ENCODE results near the gene CTRB1. TPM values are rescaled to one million over a fixed set of nuclear protein-coding genes. Genes with fewer than 3 reads are reported as not detected.

The CTRB1 gene
- total and polyA plus RNA-seq, 4 donors: 3.4 to 17.4 (median 6.3) TPM

- intact Hi-C loops (cut with DNase I): loop anchor here in 1 of 2 donors (5.0 kb wide), 1 partner anchor 56 kb away; no protein-coding TSS in a partner anchor
- Histone ChIP-seq H3K27me3 (ENCODE audit: control insufficient read depth in 1 of 2, insufficient read depth in 2 of 2, low read length in 1 of 2) (no peaks in the 10 kb centered on the region), H3K27ac (ENCODE audit: low read depth in 1 of 2, low read length in 2 of 2) (peak overlapping the region; percentile 84 to 88), H3K4me1 (ENCODE audit: control insufficient read depth in 1 of 2, insufficient read depth in 2 of 2, low read length in 2 of 2) (peaks cover 0 to 8% of the 10 kb centered on the region in 2 donors), H3K36me3 (ENCODE audit: control insufficient read depth in 1 of 2, insufficient read depth in 2 of 2, low read length in 1 of 2) (no peaks in the 10 kb centered on the region), H3K4me3 (ENCODE audit: low read length in 2 of 2) (peak overlapping the region; percentile 69 to 82), H3K9me3 (ENCODE audit: control insufficient read depth, low read length) (no peaks in the 10 kb centered on the region)
- peak; percentile 5 for ATAC-seq (ENCODE audit: low FRiP score)
- WGBS, 2 donors: 0 to 1% methylated on average over 32 to 59 of the region's 59 CpGs
- peak in 1 of 2 donors; percentile 60 for DNase-seq
Observed at GRCh38 chr16:75250809-75251279, 32.1 kb downstream of the CTRB1 start.

DNA sequence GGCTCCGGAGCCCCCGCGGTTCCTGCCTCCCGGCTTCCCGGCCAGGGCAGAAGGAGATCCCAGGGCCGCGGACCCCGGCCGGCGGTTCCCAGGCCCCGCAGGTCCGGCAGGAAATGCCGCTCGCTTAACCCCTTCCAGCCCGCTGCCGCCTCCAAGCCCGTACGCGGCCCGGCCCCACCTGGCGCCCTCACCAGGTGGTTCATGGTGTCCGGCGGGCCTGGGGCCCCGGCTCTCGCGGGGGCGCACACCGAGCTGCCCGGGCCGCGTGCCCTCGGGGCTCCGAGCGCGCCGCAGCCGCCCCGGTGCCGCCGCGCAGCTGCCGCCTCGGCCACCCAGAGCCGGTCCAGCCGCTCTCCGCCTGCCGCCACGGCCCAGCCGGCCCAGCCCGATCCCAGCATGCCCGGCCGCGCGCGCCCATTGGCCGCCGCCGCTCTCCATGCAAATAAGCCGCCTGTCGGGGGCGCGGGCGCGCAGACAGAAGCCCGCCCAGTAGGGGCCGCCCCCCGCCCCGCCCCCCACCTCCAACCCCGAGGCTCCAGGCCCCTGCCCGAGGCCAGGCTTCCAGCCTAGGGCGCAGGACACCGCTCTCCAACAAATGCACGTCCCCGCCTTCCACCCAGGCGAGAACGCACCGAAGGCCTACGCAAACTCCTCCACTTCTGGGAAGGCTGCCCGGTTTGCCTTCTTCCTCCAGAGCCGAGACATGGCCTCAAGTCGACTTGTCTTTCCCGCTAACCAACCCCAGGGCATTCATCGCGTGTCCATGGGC lies 32.7 kb downstream of the CTRB1 start, which contains the start of gene BCAR1:
TSS of gene BCAR1 (minus strand) at position 345 of the 769 bp plus-strand sequence. CDS start at position 203, 142 bp downstream.
- peak; percentile 91 to 95 for DNase-seq
- no peaks in the 10 kb centered on the region for H3K27me3 ChIP-seq (ENCODE audit: control insufficient read depth in 1 of 2, insufficient read depth in 2 of 2, low read length in 1 of 2)
- WGBS, 2 donors: 0 to 1% methylated on average over 63 to 84 of the region's 84 CpGs

GRCh38 chr16:75252049-75252864 lies 33.5 kb downstream of the CTRB1 start:
- Histone ChIP-seq H3K4me1 (ENCODE audit: control insufficient read depth in 1 of 2, insufficient read depth in 2 of 2, low read length in 2 of 2) (peaks cover 0 to 6% of the 10 kb centered on the region in 2 donors), H3K36me3 (ENCODE audit: control insufficient read depth in 1 of 2, insufficient read depth in 2 of 2, low read length in 1 of 2) (no peaks in the 10 kb centered on the region), H3K9me3 (ENCODE audit: control insufficient read depth, low read length) (no peaks in the 10 kb centered on the region), H3K4me3 (ENCODE audit: low read length in 2 of 2) (no peak overlapping the region), H3K27me3 (ENCODE audit: control insufficient read depth in 1 of 2, insufficient read depth in 2 of 2, low read length in 1 of 2) (no peaks in the 10 kb centered on the region), H3K27ac (ENCODE audit: low read depth in 1 of 2, low read length in 2 of 2) (peak overlapping the region; percentile 15 to 95)
- 47% methylated on average over 24 of the region's 24 CpGs for WGBS, 2 donors
- peak; percentile 35 to 70 for DNase-seq
- no peak for ATAC-seq (ENCODE audit: low FRiP score)
- intact Hi-C loops (cut with DNase I): loop anchor here in 1 of 2 donors (5.0 kb wide), 1 partner anchor 55 kb away; no protein-coding TSS in a partner anchor

More for the DNA sequence above, 32.7 kb downstream of the CTRB1 start, which contains the start of gene BCAR1:
- Histone ChIP-seq H3K36me3 (ENCODE audit: control insufficient read depth in 1 of 2, insufficient read depth in 2 of 2, low read length in 1 of 2) (no peaks in the 10 kb centered on the region), H3K4me3 (ENCODE audit: low read length in 2 of 2) (peak within 1 kb of the TSS; percentile 69 to 82), H3K27ac (ENCODE audit: low read depth in 1 of 2, low read length in 2 of 2) (peak within 1 kb of the TSS; percentile 88 to 95), H3K9me3 (ENCODE audit: control insufficient read depth, low read length) (no peaks in the 10 kb centered on the region), H3K4me1 (ENCODE audit: control insufficient read depth in 1 of 2, insufficient read depth in 2 of 2, low read length in 2 of 2) (peaks cover 0 to 8% of the 10 kb centered on the region in 2 donors)
- intact Hi-C loops (cut with DNase I): loop anchor here in 1 of 2 donors (5.0 kb wide), 1 partner anchor 56 kb away; no protein-coding TSS in a partner anchor
- peak; percentile 73 for ATAC-seq (ENCODE audit: low FRiP score)

DNA sequence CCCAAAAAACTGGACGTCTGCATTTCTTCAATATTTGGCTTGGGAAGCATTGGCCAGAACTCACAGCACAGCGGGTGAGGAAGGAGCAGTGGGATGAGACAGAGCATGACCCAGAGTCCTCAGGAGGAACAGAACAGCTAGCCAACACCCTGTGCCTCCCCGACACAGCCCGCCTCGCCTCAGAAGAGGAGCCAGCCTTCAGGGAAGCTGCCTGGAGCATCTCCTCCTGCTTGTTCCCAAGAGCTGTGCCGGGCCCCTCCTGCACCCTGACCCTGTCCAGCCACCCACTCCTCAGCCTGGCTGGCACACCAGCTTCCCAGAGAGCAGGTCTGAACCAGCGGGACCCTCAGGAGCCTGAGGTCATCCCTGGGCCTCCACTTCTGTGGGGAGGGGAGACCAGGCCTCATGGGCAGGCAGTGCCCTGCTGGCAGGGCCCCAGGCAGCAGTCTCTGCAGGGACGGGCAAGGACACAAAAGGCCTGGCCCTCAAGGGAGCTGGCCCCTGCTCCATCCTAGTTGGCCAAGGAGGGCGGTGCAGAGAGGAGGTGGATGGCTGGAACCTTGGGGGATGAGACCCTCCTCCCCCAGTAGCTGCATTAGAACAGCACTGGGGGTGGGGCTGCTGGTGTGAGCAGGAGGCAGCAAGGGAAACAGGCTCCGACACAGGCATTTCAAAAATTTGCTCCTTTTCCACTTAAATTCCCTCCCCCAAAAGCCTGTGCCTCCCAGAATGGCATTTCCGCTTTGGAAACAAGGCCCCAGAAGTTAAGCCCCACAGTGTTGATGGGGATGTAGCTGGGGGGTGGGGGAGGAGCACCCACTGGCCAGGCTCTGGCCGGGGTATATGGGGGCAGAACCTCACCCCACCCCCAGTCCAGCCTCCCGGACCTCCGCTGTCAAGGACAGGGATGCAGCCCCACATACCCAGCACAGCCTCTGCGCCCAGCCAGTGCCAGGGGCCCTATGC lies 34.4 kb downstream of the CTRB1 start:
- intact Hi-C loops (cut with DNase I): loop anchor here in 1 of 2 donors (5.0 kb wide), 1 partner anchor 54 kb away; no protein-coding TSS in a partner anchor
- H3K27ac ChIP-seq (ENCODE audit: low read depth in 1 of 2, low read length in 2 of 2): peak overlapping the region in 1 of 2 donors; percentile 95
- no peaks in the 10 kb centered on the region for H3K27me3 ChIP-seq (ENCODE audit: control insufficient read depth in 1 of 2, insufficient read depth in 2 of 2, low read length in 1 of 2)
- ATAC-seq (ENCODE audit: low FRiP score) (no peak), DNase-seq (peak; percentile 54 to 77)
- no peaks in the 10 kb centered on the region for H3K4me1 ChIP-seq (ENCODE audit: control insufficient read depth in 1 of 2, insufficient read depth in 2 of 2, low read length in 2 of 2)
- H3K4me3 ChIP-seq (ENCODE audit: low read length in 2 of 2): no peak overlapping the region
- no peaks in the 10 kb centered on the region for H3K36me3 ChIP-seq (ENCODE audit: control insufficient read depth in 1 of 2, insufficient read depth in 2 of 2, low read length in 1 of 2)
- 6 to 10% methylated on average over 14 to 15 of the region's 15 CpGs for WGBS, 2 donors
- no peaks in the 10 kb centered on the region for H3K9me3 ChIP-seq (ENCODE audit: control insufficient read depth, low read length)

DNA sequence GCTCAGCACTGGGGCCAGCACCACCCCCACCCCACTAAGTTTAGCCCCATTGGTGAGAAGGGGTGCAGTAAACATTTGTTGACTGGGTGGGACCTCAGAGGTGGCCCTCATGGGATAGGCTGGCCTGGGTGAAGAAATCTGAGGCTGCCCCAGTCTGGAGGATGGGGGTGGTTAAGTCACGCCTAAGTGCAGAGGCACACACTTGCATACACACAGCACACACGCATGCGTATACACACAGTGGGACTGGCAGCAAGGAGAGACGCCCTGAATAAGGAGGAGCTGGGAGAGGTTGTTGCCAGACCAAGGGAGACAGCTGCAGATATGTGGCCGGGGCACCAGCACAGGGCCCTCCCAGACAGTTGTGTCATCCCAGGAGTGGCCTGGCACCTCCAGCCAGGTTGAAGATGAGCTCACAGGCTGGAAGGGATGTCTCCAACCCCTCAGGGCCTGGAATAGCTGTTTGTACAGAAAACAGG lies 35.6 kb downstream of the CTRB1 start:
- no peaks in the 10 kb centered on the region for H3K36me3 ChIP-seq (ENCODE audit: control insufficient read depth in 1 of 2, insufficient read depth in 2 of 2, low read length in 1 of 2)
- peak in 1 of 2 donors; percentile 56 for DNase-seq
- intact Hi-C loops (cut with DNase I): loop anchor here in 1 of 2 donors (5.0 kb wide), 1 partner anchor 53 kb away; no protein-coding TSS in a partner anchor
- H3K27me3 ChIP-seq (ENCODE audit: control insufficient read depth in 1 of 2, insufficient read depth in 2 of 2, low read length in 1 of 2): no peaks in the 10 kb centered on the region
- no peaks in the 10 kb centered on the region for H3K4me1 ChIP-seq (ENCODE audit: control insufficient read depth in 1 of 2, insufficient read depth in 2 of 2, low read length in 2 of 2)
- H3K9me3 ChIP-seq (ENCODE audit: control insufficient read depth, low read length): no peaks in the 10 kb centered on the region
- no peak for ATAC-seq (ENCODE audit: low FRiP score)
- no peak overlapping the region for H3K4me3 ChIP-seq (ENCODE audit: low read length in 2 of 2)
- 17 to 32% methylated on average over 5 of the region's 5 CpGs for WGBS, 2 donors
- H3K27ac ChIP-seq (ENCODE audit: low read depth in 1 of 2, low read length in 2 of 2): peak overlapping the region in 1 of 2 donors; percentile 88

DNA sequence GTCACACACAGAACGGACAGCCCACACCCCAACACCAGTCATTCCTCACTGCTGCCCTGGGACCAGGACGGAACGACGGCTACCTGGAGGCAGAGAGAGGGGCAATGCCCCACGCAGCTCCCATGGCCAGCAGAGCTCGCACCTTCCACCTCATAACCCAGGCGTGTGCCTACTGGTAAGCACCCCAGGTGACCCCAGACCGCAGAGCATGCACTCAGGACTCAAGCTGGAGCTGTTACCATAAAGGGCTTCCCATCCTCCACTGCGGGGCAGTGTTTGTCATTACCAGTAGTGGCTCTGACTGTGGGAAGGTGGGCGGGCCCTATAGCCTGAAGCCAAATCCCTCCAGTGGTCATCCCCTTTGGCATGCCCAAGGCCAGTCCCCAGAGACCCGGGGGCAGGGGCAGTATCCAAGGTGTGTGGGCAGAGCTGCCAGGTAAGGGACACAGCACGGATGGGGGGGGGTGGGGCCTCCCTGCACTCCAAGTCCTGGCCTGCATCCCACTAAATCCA lies 37.3 kb downstream of the CTRB1 start:
- DNase-seq: peak; percentile 81 to 88

DNA sequence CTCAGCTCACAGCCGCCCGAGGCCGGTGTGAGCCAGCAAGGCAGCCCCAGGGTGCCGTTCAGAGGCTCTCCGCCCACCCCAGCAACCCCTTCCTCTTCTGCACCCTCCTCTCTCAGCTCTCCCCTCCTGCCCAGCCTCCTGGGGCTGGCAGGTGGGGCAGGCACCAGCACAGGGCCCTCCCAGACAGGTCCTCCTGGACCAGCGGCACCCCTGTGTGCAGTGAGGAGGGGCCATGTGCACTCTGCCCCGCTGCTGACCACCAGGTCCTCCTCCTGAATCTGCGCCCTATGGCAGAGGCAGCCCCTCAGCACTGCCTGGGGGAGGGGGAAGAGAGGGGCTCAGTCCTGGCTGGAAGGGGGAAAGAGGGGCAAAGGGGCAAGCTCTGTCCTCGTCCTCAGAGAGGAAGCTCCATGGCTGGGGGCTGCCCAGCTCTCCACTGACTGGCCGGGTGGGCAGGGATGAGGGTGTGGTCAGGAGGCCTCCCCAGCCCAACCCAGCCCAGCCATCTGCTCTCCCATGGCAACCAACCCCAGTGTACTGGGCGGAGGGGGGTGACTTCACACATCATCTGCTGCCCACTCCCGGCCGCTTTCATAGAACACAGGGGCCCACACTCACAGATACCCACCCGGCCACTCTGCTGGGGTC lies 38.0 kb downstream of the CTRB1 start:
- DNase-seq (peak; percentile 74 to 80), ATAC-seq (ENCODE audit: low FRiP score) (no peak)
- Histone ChIP-seq H3K27ac (ENCODE audit: low read depth in 1 of 2, low read length in 2 of 2) (peak overlapping the region; percentile 38 to 93), H3K27me3 (ENCODE audit: control insufficient read depth in 1 of 2, insufficient read depth in 2 of 2, low read length in 1 of 2) (no peaks in the 10 kb centered on the region), H3K9me3 (ENCODE audit: control insufficient read depth, low read length) (no peaks in the 10 kb centered on the region), H3K4me1 (ENCODE audit: control insufficient read depth in 1 of 2, insufficient read depth in 2 of 2, low read length in 2 of 2) (no peaks in the 10 kb centered on the region), H3K36me3 (ENCODE audit: control insufficient read depth in 1 of 2, insufficient read depth in 2 of 2, low read length in 1 of 2) (no peaks in the 10 kb centered on the region), H3K4me3 (ENCODE audit: low read length in 2 of 2) (no peak overlapping the region)
- WGBS, 2 donors: 15 to 17% methylated on average over 14 of the region's 14 CpGs
- intact Hi-C loops (cut with DNase I): no loop called here

More for the DNA sequence above, 37.3 kb downstream of the CTRB1 start:
- Histone ChIP-seq H3K27ac (ENCODE audit: low read depth in 1 of 2, low read length in 2 of 2) (peak overlapping the region; percentile 38 to 93), H3K27me3 (ENCODE audit: control insufficient read depth in 1 of 2, insufficient read depth in 2 of 2, low read length in 1 of 2) (no peaks in the 10 kb centered on the region), H3K4me1 (ENCODE audit: control insufficient read depth in 1 of 2, insufficient read depth in 2 of 2, low read length in 2 of 2) (no peaks in the 10 kb centered on the region), H3K36me3 (ENCODE audit: control insufficient read depth in 1 of 2, insufficient read depth in 2 of 2, low read length in 1 of 2) (no peaks in the 10 kb centered on the region), H3K9me3 (ENCODE audit: control insufficient read depth, low read length) (no peaks in the 10 kb centered on the region), H3K4me3 (ENCODE audit: low read length in 2 of 2) (no peak overlapping the region)
- intact Hi-C loops (cut with DNase I): no loop called here
- ATAC-seq (ENCODE audit: low FRiP score): peak; percentile 9
- WGBS, 2 donors: 36 to 53% methylated on average over 12 of the region's 12 CpGs

Measured in aorta (tissue), 5 donors.